Mesodermal cell (in vitro differentiated cells): ENCODE results near the gene TMEM127.
A peak's percentile ranks its signal among the peaks of the same experiment; 100 is the strongest.

Experiments
- H3K27ac ChIP-seq: 2 replicates; pipeline ENCODE4 v1.7.0; 2013; ENCODE audit warnings: mild to moderate bottlenecking, low read depth, low read length, moderate library complexity; ENCODE audit not compliant: severe bottlenecking
- H3K36me3 ChIP-seq: 2 replicates; pipeline ENCODE4 v1.7.1; 2013; ENCODE audit warnings: mild to moderate bottlenecking, low read length, moderate library complexity; ENCODE audit not compliant: control insufficient read depth, insufficient read depth
- H3K4me1 ChIP-seq: one replicate; pipeline ENCODE4 v1.7.1; 2013; ENCODE audit warnings: mild to moderate bottlenecking, low read length; ENCODE audit not compliant: insufficient read depth, control insufficient read depth, poor library complexity, severe bottlenecking
- H3K4me3 ChIP-seq: 2 replicates; pipeline ENCODE4 v1.7.0; 2013; ENCODE audit warnings: low read length, control low read depth, mild to moderate bottlenecking; ENCODE audit not compliant: insufficient read depth, poor library complexity, severe bottlenecking; ENCODE audit errors: extremely low read depth
- H3K9me3 ChIP-seq: 2 replicates; pipeline ENCODE4 v1.7.1; 2013; ENCODE audit warnings: mild to moderate bottlenecking, low read length, moderate library complexity; ENCODE audit not compliant: control insufficient read depth
- WGBS, 2 experiments: methylation state at CpG; one replicate each; pipeline ENCODE4 v1.1.5; 2013; ENCODE audit warnings: missing lambda C conversion rate in 2 of 2; ENCODE audit not compliant: insufficient coverage in 2 of 2; 5-methylcytosine and 5-hydroxymethylcytosine counted together

The TMEM127 gene

GRCh38 chr2:96218508-96219131 lies 47.2 kb downstream of the TMEM127 start:
- no peak overlapping the region for H3K27ac ChIP-seq

DNA sequence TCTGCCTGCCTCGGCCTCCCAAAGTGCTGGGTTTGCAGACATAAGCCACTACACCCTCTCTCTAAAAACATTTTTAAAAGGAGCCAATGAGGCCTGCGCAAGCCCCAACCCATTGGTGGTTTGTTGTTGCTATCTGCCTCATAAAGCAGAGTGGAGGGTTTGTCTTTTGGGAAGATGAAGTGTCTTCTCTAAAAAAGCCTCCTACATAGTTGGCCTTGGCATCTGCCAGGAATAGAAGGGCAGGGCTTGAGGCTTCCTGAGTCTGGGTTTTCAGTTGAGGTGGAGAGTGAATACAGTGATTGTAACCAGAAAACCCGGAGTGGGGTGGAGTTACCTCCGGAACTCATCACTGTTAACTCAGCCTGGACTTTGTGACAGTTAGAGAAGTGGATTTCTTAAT lies 51.2 kb downstream of the TMEM127 start:
- 95 to 100% methylated on average over 1 to 2 of the region's 4 CpGs for WGBS, 2 experiments
- H3K4me3 ChIP-seq, result no peak overlapping the region
- peaks cover 5% of the 10 kb centered on the region for H3K4me1 ChIP-seq
- H3K36me3 ChIP-seq, result no peaks in the 10 kb centered on the region
- H3K27ac ChIP-seq, result no peak overlapping the region
- no peaks in the 10 kb centered on the region for H3K9me3 ChIP-seq

More at GRCh38 chr2:96218508-96219131, 47.2 kb downstream of the TMEM127 start:
- no peaks in the 10 kb centered on the region for H3K4me1 ChIP-seq
- 91 to 93% methylated on average over 10 to 11 of the region's 13 CpGs for WGBS, 2 experiments
- no peaks in the 10 kb centered on the region for H3K9me3 ChIP-seq
- H3K36me3 ChIP-seq, result no peaks in the 10 kb centered on the region
- H3K4me3 ChIP-seq, result no peak overlapping the region

DNA sequence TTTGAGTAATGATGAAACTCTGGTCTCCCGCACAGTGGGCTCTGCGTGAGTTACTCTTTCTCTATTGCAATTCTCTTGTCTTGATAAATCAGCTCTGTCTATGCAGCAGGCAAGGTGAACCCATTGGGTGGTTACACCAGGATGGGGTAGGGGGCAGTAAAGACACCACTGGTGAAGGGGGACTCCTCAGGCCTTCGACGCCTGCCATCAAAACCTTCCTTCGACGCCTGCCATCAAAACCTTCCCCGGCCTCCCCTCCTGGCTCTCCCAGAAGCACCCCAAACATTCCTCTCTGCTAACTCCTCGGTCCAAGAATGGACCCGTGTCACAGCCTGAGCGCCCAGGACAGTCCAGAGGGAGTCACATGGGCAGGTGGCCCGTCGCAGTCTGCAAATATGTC lies 52.4 kb downstream of the TMEM127 start:
- H3K9me3 ChIP-seq, result no peaks in the 10 kb centered on the region
- H3K4me1 ChIP-seq, result peaks cover 7% of the 10 kb centered on the region
- H3K36me3 ChIP-seq, result no peaks in the 10 kb centered on the region
- WGBS, 2 experiments, result 90 to 94% methylated on average over 6 to 9 of the region's 12 CpGs
- no peak overlapping the region for H3K4me3 ChIP-seq
- no peak overlapping the region for H3K27ac ChIP-seq

- Histone ChIP-seq H3K4me1 (peaks cover 7% of the 10 kb centered on the region), H3K27ac (no peak overlapping the region), H3K4me3 (no peak overlapping the region), H3K9me3 (no peaks in the 10 kb centered on the region), H3K36me3 (no peaks in the 10 kb centered on the region)
- 77 to 100% methylated on average over 2 to 3 of the region's 4 CpGs for WGBS, 2 experiments
Measured at GRCh38 chr2:96212339-96212738, 53.5 kb downstream of the TMEM127 start.

GRCh38 chr2:96209729-96210085 lies 56.1 kb downstream of the TMEM127 start:
- Histone ChIP-seq H3K4me3 (peak overlapping the region; percentile 90), H3K36me3 (peaks cover 6% of the 10 kb centered on the region), H3K9me3 (no peaks in the 10 kb centered on the region), H3K4me1 (peaks cover 14% of the 10 kb centered on the region), H3K27ac (no peak overlapping the region)
- 97% methylated on average over 8 of the region's 9 CpGs for WGBS, 2 experiments

DNA sequence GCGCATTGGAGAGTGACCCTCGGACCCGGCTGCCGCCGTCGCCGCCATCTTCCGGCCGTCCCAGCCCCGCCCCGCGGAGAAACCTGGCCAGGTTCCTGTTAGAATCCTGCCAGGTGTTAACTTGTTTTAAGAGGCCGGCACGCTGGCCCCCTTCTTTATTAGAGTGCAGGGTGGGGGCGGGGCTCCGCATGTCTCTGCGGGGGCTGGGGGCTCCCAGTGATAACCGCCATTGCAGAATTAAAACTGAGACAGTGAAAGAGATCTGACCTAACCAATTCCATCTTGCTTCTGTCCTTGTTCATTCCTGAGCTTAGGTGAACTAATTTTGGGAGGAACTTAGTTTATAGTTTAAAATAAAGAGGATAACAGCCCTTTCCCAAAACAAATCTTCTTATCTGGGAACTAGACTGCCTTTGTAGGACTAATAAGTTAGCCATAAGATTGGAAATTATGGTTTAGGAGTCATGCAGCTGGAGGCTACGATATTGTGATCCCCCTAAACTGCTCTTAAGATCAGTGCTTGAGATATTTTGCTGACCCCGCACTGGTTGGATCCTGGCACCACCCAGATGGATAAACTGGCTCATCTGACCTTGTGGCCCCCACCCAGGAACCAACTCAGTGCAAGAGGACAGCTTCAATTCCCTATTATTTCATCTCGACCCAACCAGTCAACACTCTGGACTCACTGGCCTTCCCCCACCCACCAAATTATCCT lies 56.6 kb downstream of the TMEM127 start:
- Histone ChIP-seq H3K4me3 (peak overlapping the region; percentile 90), H3K27ac (peak overlapping the region; percentile 93), H3K36me3 (peaks cover 6% of the 10 kb centered on the region), H3K4me1 (peaks cover 14% of the 10 kb centered on the region), H3K9me3 (no peaks in the 10 kb centered on the region)
- WGBS, 2 experiments, result 12 to 14% methylated on average over 18 to 21 of the region's 21 CpGs

DNA sequence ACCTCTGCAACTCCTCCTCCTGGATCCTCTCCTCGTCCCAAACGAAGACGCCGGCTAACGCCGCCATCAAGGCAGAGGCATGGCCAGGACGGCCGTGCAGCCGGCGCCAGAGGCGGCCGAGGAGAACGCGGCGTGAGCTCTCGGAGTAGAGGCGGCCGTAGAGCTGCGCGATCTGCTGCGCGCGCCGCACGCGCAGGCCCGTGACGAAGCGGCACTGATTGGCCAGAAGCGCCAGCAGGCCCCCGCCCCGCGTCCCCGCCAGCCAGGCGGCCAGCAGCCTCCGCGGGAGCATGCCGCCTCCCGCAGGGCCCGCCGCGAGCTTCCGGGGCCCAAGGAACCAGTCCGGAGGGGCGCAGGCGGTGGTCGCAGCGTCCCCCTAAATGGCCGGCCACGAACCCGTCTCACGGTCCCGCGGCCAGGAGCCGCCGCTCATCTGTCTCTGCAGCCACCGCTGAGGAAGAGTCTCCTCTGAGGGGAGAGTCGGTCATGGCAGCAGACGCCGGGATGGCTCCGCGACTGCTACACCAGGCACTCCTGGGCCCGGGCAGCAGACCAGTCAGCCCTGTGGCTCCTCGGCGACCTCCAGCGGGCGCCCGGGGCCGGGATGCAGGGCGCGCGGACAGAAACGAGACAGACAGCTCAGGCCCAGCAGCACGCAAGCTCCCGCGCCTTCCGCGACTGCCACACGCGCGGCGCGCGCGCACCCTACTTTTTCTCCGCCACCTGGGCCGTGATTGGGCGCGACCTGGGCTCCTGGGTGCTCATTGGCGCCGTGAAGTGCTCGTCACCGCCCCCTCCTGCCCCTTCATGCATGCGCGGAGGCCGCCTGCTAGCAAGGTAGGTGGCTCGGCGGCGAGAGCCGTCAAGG lies 57.4 kb downstream of the TMEM127 start, which contains the start of gene STARD7:
TSS of gene STARD7 (minus strand) at position 685 of the 868 bp plus-strand sequence. CDS start at position 292, 393 bp downstream.
- peaks cover 12% of the 10 kb centered on the region for H3K36me3 ChIP-seq
- peaks cover 21% of the 10 kb centered on the region for H3K4me1 ChIP-seq
- WGBS, 2 experiments, result 0% methylated on average over 79 to 99 of the region's 100 CpGs
- peak within 1 kb of the TSS; percentile 93 for H3K27ac ChIP-seq
- H3K9me3 ChIP-seq, result no peaks in the 10 kb centered on the region
- H3K4me3 ChIP-seq, result peak within 1 kb of the TSS; percentile 90

DNA sequence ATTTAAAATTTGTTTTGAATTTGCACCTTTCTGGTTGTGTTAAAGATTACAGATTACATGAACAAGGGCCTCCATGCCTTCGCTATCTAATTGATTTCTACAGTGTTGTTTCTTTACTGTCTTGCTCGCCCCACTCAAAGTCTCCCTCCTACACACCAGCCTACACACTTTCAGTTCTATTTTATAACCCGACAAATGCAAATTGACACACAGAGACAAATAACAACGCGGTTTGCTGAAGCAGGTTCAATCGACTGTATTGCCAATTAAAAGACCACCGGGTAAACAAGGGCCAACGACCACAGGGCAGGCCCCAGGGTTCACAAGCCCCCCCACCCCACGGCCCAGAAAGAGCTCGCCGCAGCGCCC lies 58.0 kb downstream of the TMEM127 start:
- Histone ChIP-seq H3K9me3 (no peaks in the 10 kb centered on the region), H3K4me3 (peak overlapping the region; percentile 90), H3K36me3 (peaks cover 12% of the 10 kb centered on the region), H3K27ac (peak overlapping the region; percentile 93), H3K4me1 (peaks cover 21% of the 10 kb centered on the region)
- 0 to 1% methylated on average over 7 to 8 of the region's 12 CpGs for WGBS, 2 experiments

DNA sequence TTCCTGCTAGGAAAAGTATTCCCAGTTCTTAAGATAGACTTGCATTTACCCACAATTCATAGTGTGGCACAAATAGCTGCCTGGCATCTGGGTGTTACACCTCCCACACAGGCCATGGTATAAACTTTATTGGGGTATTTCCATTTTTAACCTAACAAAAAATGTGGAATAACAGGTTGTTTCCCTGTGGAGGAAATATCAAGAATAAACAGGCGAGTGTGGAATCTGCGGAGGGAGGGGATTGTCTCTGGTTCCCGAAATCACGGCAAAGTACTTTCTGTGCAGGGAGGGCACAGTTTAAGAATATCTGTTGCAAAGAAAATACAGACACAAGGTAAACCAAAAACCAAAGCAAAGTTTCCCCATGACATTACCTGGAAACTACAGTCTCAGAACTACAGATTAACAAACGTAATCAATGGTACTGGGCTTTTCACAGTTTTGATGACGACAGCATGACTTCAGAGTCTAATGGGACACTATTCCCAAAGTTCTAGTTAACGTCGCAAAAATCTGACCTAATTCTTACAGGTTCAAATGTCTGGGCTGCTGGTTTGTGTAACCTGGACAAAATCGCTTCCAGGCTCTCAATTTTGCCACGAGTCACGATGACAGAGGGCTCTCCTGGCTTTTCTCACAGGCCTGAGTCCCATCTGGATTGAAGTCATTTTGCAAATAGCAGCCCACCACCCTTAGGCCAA lies 58.6 kb downstream of the TMEM127 start:
- Histone ChIP-seq H3K36me3 (peaks cover 12% of the 10 kb centered on the region), H3K4me1 (peaks cover 21% of the 10 kb centered on the region), H3K9me3 (no peaks in the 10 kb centered on the region), H3K27ac (no peak overlapping the region), H3K4me3 (peak overlapping the region; percentile 90)
- 27 to 30% methylated on average over 9 to 10 of the region's 11 CpGs for WGBS, 2 experiments

DNA sequence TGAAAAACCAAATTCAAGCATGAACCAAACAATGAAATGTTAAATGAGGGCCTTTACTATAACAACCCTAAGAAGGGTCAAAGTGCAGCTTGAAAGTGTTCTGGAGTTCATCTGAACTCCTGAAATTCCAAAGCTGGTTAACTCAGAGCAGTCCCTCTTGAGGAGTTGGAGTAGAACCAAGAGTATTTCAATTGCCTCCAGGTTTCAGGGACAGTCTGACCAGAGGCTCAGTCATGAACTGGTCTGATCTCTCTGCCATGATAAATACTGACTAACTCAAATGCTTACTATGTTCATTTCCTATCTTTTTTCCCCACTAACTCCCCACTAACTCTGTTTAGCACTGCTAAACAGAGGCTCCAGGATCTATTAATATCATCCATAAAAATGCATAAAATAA lies 59.9 kb downstream of the TMEM127 start:
- Histone ChIP-seq H3K4me1 (peaks cover 21% of the 10 kb centered on the region), H3K4me3 (peak overlapping the region; percentile 2), H3K27ac (no peak overlapping the region), H3K9me3 (no peaks in the 10 kb centered on the region), H3K36me3 (peaks cover 12% of the 10 kb centered on the region)
